ENCODE data around the gene TLE6.
"Not testable (repeated sequence)": the region's sequence is repeated elsewhere in the genome, so short reads cannot be mapped to it uniquely, and the experiment has no call there.

GRCh38 chr19:3012059-3012458, 34.7 kb downstream of the TLE6 start:
- not testable (repeated sequence) for TF ChIP-seq EP300 (conservative IDR thresholded peaks at IDR 0.05; ENCODE audit: poor library complexity, severe bottlenecking); CTCF (IDR thresholded peaks at IDR 0.05; ENCODE audit: poor library complexity, severe bottlenecking)
